ENCODE data around the gene TXNL4B. TPM values are rescaled to one million over a fixed set of nuclear protein-coding genes. Genes with fewer than 3 reads are reported as not detected.

Gene TXNL4B
- total RNA-seq, 1 donor from 2014 or later = 5.4 TPM

GRCh38 chr16:72044296-72044695 is 49.1 kb downstream of the TXNL4B start:
- ATAC-seq (no peak), DNase-seq (no peak)
- intact Hi-C loops (cut with micrococcal nuclease) = no loop called here

- no peak for ATAC-seq
- no peak for DNase-seq
- intact Hi-C loops (cut with micrococcal nuclease) = no loop called here
These were observed 49.9 kb downstream of the TXNL4B start for GRCh38 chr16:72043539-72043938.

- DNase-seq (no peak), ATAC-seq (no peak)
- intact Hi-C loops (cut with micrococcal nuclease) = no loop called here
These were observed 50.4 kb downstream of the TXNL4B start for GRCh38 chr16:72043058-72043457.

GRCh38 chr16:72042157-72042660 is 51.2 kb downstream of the TXNL4B start:
- ATAC-seq (peak; percentile 57), DNase-seq (no peak)
- intact Hi-C loops (cut with micrococcal nuclease) = no loop called here

- ATAC-seq = no peak
These were observed 57.3 kb downstream of the TXNL4B start for GRCh38 chr16:72036098-72036497.

More at GRCh38 chr16:72036098-72036497, 57.3 kb downstream of the TXNL4B start:
- no peak for DNase-seq
- intact Hi-C loops (cut with micrococcal nuclease) = no loop called here

Other genes with a start within 250 kb of the TXNL4B start
- gene ATXN1L, start 247.6 kb downstream of the TXNL4B start, total RNA-seq = 14.4 TPM
- 3.2 TPM for gene ZNF821, start 209.4 kb downstream of the TXNL4B start, total RNA-seq
- 110 TPM for gene IST1, start 198.1 kb downstream of the TXNL4B start, total RNA-seq
- 0.22 TPM for gene PKD1L3, start 93.2 kb downstream of the TXNL4B start, total RNA-seq
- 6.1 TPM for gene DHODH, start 84.9 kb downstream of the TXNL4B start, total RNA-seq
- 80.3 TPM for gene HP, start 39.1 kb downstream of the TXNL4B start, total RNA-seq
- 94.9 TPM for gene HPR, start 30.4 kb downstream of the TXNL4B start, total RNA-seq
- 43.1 TPM for gene DHX38, start 227 bp upstream of the TXNL4B start, total RNA-seq
- gene PMFBP1, start 78.5 kb upstream of the TXNL4B start, total RNA-seq = not detected